CD4-positive, alpha-beta T cell treated with Interleukin-4 for 4 hours (primary cell): ENCODE results near the gene PRDM15.

Source experiments
- DNase-seq: peaks from one replicate; pipeline ENCODE4 v3.0.0-alpha.2; 2020

Gene PRDM15

GRCh38 chr21:41885341-41886024, 6.3 kb upstream of the PRDM15 start:
- no peak for DNase-seq

- DNase-seq: no peak
These were observed 5.4 kb upstream of the PRDM15 start for GRCh38 chr21:41884501-41885030.

- DNase-seq: no peak
These were observed 4.4 kb upstream of the PRDM15 start for GRCh38 chr21:41883582-41883981.

GRCh38 chr21:41881051-41881450, 1.9 kb upstream of the PRDM15 start:
- no peak for DNase-seq

GRCh38 chr21:41880153-41880552, 1.0 kb upstream of the PRDM15 start:
- no peak for DNase-seq

- peak; percentile 84 for DNase-seq
These were observed 334 bp downstream of the PRDM15 start for GRCh38 chr21:41878831-41879189.

- peak; percentile 21 for DNase-seq
These were observed 978 bp downstream of the PRDM15 start for GRCh38 chr21:41877901-41878830.

- DNase-seq: no peak
These were observed 2.1 kb downstream of the PRDM15 start for GRCh38 chr21:41876928-41877652.

GRCh38 chr21:41876396-41876795, 2.7 kb downstream of the PRDM15 start:
- DNase-seq: no peak

- DNase-seq: no peak
These were observed 4.1 kb downstream of the PRDM15 start for GRCh38 chr21:41875086-41875485.

GRCh38 chr21:41874611-41875010, 4.5 kb downstream of the PRDM15 start:
- no peak for DNase-seq

GRCh38 chr21:41873426-41873825, 5.7 kb downstream of the PRDM15 start:
- DNase-seq: no peak

- DNase-seq: no peak
These were observed 6.1 kb downstream of the PRDM15 start for GRCh38 chr21:41873005-41873404.

GRCh38 chr21:41871293-41872030, 7.7 kb downstream of the PRDM15 start:
- DNase-seq: no peak

- DNase-seq: no peak
These were observed 9.4 kb downstream of the PRDM15 start for GRCh38 chr21:41869771-41870170.

GRCh38 chr21:41868062-41868710, 11.0 kb downstream of the PRDM15 start:
- no peak for DNase-seq

GRCh38 chr21:41867313-41867712, 11.8 kb downstream of the PRDM15 start:
- no peak for DNase-seq

- no peak for DNase-seq
These were observed 12.8 kb downstream of the PRDM15 start for GRCh38 chr21:41866274-41866809.

GRCh38 chr21:41865002-41865777, 14.0 kb downstream of the PRDM15 start:
- DNase-seq: no peak

GRCh38 chr21:41864311-41865001, 14.7 kb downstream of the PRDM15 start:
- no peak for DNase-seq
